Sciatic nerve (tissue), 2 donors: ENCODE results near the gene HTRA3. TPM values are rescaled to one million over a fixed set of nuclear protein-coding genes. Genes with fewer than 3 reads are reported as not detected.
A peak's percentile ranks its signal among the peaks of the same experiment; 100 is the strongest.

ENCODE experiments used
- ATAC-seq: fragments of 200-7000 bp; cut with Tn5 transposase; one replicate; pipeline ENCODE4 v1.9.1; 2020; ENCODE audit warnings: mild to moderate bottlenecking, moderate library complexity
- DNase-seq: peaks from one replicate; pipeline ENCODE4 v3.0.0-alpha.2; 2020; ENCODE audit warnings: low spot score
- intact Hi-C: fragments of 100-400 bp; cut with DNase I; formaldehyde crosslinking; loops from one replicate; pipeline ENCODE4 v1.14.2; 2022
- total RNA-seq: library from RNA; stranded (reverse); fragmentation: NEBNext Ultra II Directional; extraction: Animal tissue kit (Norgen Biotek cat#: 25700); gene quantifications from one replicate; pipeline ENCODE4 v1.2.1, GENCODE V29; 2021
- donor health status: DM: no; HTN: no; CAD: no.
- donor health status: DM: no; HTN: no; CAD: no.

HTRA3 gene
- total RNA-seq, 1 donor from 2014 or later = 23.7 TPM

DNA sequence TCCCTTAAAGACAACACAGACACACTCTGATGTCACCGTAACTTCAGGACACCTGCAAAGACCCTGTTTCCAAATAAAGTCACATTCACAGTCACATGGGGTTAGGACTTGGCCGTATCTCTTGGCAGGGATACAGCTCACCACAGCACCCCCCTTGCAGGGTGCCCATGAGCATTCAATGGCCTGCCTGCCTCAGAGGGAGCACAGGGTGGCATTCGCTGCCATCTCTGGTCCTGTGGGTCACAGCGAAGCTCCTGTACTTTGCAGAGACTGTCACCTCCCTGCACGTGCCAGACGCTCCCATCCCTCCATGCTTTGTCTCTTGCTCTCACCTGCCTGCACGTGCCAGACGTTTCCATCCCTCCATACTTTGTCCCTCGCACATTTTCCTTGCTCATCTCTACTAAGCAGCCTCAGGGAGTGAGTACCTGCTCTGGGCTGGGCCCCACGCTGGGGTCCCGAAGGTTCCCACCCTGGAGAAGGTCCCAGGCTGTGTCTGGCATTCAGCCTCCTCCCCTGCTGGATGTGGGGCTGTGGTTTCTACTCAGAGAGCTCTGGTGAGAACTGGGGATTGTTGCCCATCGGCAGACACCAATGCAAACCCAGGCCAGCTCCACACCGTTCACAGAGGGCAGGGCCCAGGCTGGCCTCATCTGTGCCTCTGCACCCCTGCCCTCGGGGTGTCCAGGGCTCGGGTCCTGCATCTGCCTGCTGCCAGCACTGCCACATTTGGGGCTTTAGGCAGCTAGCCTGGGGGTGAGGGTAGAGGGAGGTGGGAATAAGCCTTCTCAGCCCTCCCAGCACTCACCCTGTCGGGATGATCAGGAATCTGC, 15.8 kb downstream of the HTRA3 start:
- intact Hi-C loops = no loop called here
- no peak for ATAC-seq
- no peak for DNase-seq

DNA sequence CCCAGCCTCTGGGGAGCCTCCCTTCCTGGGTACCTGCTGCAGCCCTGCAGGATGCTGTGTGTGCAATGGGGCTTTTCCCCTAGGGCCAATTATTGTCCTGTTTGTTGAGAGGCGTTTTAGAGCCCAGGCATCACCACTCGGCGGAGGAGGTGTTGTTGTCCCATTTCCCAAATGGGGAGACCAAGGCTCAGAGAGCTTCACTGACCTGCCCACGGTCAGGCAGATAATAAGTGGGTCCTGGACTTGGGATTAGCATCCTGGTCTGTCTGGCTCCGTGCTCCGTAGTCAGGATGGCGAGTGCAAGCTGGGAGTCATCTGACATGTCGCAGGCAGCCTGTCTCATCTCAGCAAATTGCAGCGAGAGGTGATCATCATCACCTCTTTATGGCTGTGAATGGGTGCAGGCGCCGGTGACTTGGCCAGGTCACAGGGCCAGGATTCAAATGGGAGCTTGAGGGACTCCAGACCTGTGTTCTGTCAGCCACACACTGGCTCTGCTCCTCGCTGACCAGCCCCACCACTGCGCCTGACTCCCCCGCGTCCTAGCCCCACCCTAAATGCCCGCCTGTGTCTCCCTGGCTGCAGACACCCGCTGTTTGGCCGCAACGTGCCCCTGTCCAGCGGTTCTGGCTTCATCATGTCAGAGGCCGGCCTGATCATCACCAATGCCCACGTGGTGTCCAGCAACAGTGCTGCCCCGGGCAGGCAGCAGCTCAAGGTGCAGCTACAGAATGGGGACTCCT, 16.6 kb downstream of the HTRA3 start:
- ATAC-seq (no peak), DNase-seq (no peak)
- intact Hi-C loops = no loop called here

GRCh38 chr4:8286719-8287342, 17.3 kb downstream of the HTRA3 start:
- intact Hi-C loops = no loop called here
- ATAC-seq = no peak
- no peak for DNase-seq

DNA sequence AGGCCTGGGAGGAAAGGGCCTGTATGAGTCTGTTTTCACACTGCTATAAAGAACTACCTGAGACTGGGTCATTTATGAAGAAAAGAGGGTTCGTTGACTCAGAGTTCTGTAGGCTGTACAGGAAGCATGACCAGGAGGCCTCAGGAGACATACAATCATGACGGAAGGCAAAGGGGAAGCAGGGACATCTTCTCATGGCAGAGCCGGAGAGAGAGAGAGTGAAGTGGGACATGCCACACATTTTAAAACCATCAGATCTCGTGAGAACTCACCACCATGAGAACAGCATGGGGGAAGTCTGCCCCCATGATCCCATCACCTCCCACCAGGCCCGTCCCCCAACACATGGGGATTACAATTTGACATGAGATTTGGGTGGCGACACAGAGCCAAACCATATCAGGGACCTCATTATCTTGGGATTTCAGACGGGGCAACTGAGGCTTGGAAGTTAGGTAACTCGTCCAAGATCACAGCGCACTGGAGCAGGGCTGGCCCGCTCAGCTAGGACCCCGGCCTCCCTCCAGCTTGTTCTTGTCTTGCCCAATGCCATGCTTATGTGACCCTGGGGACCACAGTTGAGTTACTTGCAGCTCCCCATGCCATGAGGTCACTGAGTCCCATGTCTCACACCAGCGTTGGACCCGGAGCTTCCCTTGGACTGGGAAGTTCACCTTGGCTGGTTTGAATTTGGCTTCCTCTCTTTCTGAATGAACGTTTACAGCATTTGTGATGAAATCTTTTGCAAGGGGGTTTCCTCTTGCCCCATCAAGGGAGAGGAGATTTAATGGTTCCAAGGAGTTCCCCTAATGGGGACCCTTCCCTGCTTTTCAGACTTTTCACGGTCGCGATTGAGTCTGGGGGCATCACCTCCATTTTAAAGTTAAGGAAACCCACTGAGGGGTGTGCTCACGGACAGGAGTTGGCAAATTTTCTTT, 18.1 kb downstream of the HTRA3 start:
- DNase-seq (no peak), ATAC-seq (no peak)
- intact Hi-C loops = no loop called here

- no peak for ATAC-seq
These were observed 19.7 kb downstream of the HTRA3 start for GRCh38 chr4:8289151-8289750.

GRCh38 chr4:8289956-8290700, 20.6 kb downstream of the HTRA3 start:
- intact Hi-C loops = no loop called here
- no peak for ATAC-seq
- peak; percentile 47 for DNase-seq

More at GRCh38 chr4:8289151-8289750, 19.7 kb downstream of the HTRA3 start:
- DNase-seq = peak; percentile 46
- intact Hi-C loops = no loop called here

DNA sequence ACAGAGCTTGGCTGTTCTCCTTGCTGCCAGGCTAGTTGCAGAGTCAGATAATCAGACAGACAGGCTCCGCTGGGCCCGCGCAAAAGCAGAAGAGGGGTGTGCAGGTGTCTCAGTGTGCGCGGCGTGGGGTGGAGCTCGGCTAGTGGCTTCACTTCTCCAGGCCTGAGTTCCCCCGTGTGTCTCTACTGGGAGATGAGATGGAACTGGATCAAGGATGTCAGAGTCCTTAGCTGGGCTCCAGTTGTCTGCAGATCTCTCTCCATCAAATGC, 21.1 kb downstream of the HTRA3 start:
- intact Hi-C loops = no loop called here
- ATAC-seq (no peak), DNase-seq (peak; percentile 33)

GRCh38 chr4:8291036-8291682, 21.6 kb downstream of the HTRA3 start:
- DNase-seq (peak; percentile 41), ATAC-seq (no peak)
- intact Hi-C loops = no loop called here

- peak; percentile 46 for DNase-seq
- intact Hi-C loops = no loop called here
These were observed 22.3 kb downstream of the HTRA3 start for GRCh38 chr4:8291701-8292477.

DNA sequence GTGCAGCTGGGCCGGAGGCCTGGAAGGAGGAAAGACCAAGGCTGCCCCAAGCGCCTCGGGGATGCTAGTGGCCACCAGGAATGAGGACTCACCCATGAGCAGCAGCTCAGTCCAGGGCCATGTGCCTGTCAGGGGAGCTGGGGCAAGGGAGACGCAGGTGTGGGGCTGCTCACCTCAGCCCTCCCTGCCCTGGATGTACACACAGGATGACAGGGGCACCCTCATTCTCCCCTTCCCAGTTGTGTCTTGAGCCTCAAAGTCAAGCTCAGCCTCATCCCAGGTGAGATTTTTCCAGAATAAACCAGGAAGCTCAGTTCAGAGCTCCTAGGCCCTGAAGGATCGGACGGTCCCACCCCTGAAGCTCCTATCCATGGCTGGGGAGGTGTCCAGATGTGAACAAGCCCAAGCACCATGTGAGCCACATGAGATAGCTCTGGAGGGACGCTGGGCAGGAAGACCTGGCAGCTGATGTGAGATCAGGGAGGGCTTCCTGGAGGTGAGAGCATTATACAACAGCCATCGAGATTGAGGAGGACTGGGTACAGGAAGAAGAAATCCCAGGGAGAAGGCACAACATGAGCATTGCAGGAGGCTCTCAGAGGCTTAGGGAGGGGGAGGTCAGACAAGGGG, 23.0 kb downstream of the HTRA3 start:
- peak; percentile 33 for DNase-seq

More at GRCh38 chr4:8291701-8292477, 22.3 kb downstream of the HTRA3 start:
- no peak for ATAC-seq

DNA sequence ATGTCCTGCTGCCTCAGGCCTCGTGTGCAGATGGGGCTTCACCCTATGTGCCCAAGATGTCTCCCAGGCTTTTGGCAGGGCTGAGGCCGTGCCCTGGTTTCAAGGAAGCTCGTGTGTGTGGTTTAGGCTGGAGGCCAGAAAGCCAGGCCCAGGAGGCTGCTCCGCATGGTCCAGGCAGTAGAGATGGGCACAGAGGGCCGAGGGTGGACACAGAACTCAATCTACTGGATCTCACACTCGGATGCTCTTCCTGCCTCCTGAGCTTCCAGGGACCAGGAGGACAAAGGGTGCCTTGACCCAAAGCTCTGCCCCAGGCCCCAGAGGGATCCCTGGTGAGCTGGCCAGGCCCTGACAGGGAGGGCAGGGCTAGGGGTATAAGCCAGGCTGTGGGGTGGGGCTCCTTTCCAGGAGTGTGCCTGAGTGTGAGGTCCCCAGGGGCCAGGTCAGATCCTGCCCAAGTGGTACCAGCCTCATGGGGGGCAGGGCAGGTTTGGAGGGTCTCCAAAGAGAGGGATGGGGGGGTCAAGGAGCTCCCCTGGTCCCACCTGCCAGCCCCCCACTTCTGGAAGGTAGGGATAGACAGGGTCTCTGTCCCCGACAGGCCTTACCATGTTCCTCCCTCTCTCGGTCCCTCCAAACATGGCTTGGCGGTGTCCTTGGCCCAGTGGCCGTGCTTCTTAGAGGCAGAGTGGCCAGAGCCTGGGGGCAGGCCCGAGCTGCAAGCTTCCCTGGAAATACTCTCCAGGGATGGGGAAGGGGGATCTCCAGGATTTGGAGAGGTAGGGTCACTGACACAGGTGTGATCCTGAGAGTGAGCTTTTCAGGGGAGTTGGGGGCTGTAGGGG, 23.8 kb downstream of the HTRA3 start:
- ATAC-seq (no peak), DNase-seq (peak; percentile 47)
- intact Hi-C loops = no loop called here

More for the DNA sequence above, 23.0 kb downstream of the HTRA3 start:
- intact Hi-C loops = no loop called here
- ATAC-seq = no peak

DNA sequence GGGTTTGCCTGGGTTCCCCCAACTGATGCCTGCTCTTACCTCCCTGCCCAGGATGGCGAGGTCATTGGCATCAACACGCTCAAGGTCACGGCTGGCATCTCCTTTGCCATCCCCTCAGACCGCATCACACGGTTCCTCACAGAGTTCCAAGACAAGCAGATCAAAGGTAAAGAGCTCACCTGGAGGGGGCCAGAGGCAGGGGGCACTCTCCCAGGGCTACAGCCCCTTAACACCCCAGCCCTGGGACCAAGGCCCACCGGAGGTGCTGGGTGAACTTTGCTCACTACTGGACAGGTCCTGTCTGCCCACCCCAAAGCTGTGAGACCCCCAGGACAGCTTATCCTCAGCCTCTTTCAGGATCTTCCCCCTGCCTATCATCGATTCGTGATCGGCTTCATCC, 24.5 kb downstream of the HTRA3 start:
- ATAC-seq (no peak), DNase-seq (peak; percentile 32)
- intact Hi-C loops = no loop called here

GRCh38 chr4:8294775-8295174, 25.2 kb downstream of the HTRA3 start:
- ATAC-seq (no peak), DNase-seq (no peak)
- intact Hi-C loops = no loop called here

DNA sequence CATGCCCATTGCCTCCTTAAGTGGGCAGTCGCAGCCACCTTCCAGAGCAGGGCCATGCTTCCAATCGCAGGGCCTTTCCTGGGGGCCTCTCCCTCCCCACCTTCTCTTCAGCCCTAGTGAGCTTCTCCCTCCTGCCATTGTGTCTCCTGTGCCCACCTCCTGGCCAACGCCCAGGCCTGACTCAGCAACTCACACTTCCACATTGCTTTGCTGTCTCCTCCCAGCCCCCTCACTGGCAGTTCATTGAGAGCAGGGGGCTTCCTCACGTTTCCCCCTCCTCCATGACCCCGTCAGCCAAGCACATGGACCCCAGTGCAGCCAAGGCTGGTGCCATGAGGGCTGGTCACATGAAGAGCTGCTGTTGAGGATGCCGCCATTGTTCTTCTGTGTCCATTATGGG, 25.9 kb downstream of the HTRA3 start:
- intact Hi-C loops = no loop called here
- ATAC-seq (no peak), DNase-seq (peak; percentile 31)

GRCh38 chr4:8296491-8296890, 26.9 kb downstream of the HTRA3 start:
- intact Hi-C loops = no loop called here
- ATAC-seq (no peak), DNase-seq (no peak)
